Measurements from ENCODE around the gene STPG1.
"Not testable (repeated sequence)": the region's sequence is repeated elsewhere in the genome, so short reads cannot be mapped to it uniquely, and the experiment has no call there.

The STPG1 gene

GRCh38 chr1:24413350-24414163 is at the start of gene STPG1:
TSS of gene STPG1 (minus strand) at chr1:24413782. CDS start at chr1:24401388, 12,394 bp downstream.
- peak; percentile 43 for FAIRE-seq

DNA sequence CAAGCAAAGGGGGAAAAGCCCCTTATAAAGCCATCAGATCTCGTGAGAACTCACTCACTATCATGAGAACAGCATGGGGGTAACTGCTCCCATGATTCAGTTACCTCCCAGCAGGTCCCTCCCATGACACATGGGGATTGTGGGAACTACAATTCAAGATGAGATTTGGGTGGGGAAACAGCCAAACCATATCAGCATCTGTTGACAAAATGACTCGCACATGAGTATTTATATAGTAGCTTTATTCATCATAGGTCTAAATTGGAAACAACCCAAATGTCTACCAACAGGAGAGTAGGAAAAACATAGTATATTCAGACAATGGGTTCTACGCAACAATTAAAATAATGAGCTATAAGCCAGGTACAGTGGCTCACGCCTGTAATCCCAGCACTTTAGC is 48.5 kb upstream of the STPG1 start:
- FAIRE-seq = not testable (repeated sequence)

GRCh38 chr1:24459551-24460266 is 46.1 kb upstream of the STPG1 start:
- FAIRE-seq = no peak

- no peak for FAIRE-seq
These were observed 44.3 kb upstream of the STPG1 start for GRCh38 chr1:24457866-24458265.

GRCh38 chr1:24455272-24455671 is 41.7 kb upstream of the STPG1 start:
- FAIRE-seq = no peak

DNA sequence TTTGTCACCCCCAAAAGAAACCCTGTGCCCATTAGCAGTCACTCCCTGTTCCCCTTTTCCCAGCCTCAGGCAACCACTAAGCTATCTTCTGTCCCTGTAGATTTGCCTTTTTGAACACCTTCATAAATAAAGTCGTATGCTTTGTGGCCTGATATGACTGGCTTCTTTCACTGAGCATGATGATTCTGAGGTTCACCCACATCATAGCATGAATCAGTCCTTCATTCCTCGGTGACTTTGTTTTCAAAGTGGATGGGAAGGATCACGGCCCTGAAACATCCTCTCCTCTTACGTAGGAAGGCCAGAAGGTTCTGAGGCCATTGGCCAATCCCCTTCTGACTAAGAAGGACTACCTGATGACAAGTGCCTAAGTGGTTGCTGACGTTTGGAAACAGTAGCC is 41.1 kb upstream of the STPG1 start:
- FAIRE-seq = no peak

DNA sequence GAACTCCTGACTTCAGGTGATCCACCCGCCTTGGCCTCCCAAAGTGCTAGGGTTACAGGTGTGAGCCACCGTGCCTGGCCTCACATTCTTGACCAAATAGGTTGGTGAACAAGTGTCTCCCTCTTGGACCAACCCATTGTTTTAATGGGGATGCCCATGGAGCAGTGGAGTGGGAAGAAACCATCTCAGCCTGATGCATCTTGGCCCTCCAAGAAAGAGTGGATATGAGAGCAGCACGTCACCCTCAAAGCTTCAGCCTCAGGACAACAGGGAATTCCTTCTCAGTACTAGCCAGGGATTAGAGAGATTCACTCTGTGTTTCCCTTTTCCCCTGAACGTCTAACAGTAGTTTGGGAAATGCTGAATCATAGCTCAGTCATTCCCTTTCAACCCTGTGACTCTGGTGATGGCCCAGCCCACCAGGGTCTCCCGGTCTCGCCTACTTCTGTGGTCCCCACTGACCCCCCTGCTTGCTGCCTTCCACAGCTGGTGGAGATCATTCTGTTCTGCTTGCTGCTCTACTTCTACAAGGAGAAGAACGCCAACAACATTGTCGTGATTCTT is 39.4 kb upstream of the STPG1 start:
- FAIRE-seq = no peak

GRCh38 chr1:24451746-24452145 is 38.2 kb upstream of the STPG1 start:
- FAIRE-seq = no peak

- FAIRE-seq = no peak
These were observed 37.3 kb upstream of the STPG1 start for GRCh38 chr1:24450857-24451397.

DNA sequence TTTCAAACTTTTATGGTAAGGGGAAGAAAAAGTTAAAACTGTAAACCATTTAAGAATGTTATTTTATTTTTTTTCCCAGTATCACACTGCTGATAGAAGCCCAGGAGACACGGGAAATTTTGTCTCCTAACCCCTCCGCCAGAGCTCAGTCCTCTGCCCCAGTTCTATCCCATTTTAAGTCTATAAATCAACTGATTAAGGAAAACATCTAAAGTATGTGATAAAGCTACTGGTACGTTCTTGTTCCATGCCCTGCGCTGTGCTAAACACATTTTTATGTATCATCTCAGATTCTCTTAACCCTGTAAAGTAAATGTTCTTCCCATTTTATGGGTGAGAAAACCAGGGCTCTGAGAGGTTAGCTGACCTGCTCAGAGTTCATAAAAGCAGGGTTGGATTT is 36.7 kb upstream of the STPG1 start:
- FAIRE-seq = no peak

GRCh38 chr1:24446446-24446845 is 32.9 kb upstream of the STPG1 start:
- FAIRE-seq = not testable (repeated sequence)

DNA sequence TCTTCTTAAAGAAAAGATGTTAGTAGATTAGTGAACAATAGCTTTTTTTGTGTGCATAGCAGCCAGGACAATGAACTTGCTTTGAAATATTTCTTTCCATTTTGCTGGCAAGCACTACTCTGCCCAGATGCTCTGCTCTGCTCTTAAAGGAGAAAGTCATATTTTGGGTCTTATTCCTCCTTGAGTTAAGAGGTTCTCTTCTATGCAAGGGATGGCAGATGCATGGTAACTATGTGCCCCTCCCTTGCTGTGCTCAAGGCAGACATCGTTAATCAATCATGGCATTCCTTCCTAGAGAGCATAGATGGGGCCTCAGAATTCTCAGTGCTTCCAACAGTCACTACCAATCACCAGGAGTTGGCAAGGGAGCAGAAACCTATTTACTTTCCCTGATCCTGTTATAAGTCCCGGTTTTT is 29.7 kb upstream of the STPG1 start:
- FAIRE-seq = no peak

- FAIRE-seq = no peak
These were observed 29.2 kb upstream of the STPG1 start for GRCh38 chr1:24442764-24443163.

GRCh38 chr1:24441996-24442668 is 28.6 kb upstream of the STPG1 start:
- FAIRE-seq = no peak

GRCh38 chr1:24441480-24441879 is 27.9 kb upstream of the STPG1 start:
- no peak for FAIRE-seq

DNA sequence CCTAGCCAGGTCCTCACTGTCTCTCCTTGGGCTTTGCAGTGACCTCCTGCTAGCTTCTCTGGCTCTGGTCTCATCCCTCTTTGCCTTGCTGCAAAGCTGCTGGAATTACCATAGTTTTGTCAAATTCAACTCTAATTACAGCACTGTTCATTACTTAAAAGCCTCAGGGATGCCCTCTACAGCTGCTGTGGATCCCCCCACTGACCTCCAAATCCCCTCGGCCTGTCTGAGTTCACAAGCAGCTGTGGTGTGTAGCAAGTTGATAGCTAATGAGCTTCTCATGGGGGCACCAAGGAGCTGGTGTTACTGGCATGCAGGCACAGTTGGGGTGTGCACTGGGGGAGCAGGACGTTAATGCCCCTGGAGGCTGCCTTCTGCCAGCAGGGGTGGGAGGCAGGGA is 26.9 kb upstream of the STPG1 start:
- FAIRE-seq = no peak

DNA sequence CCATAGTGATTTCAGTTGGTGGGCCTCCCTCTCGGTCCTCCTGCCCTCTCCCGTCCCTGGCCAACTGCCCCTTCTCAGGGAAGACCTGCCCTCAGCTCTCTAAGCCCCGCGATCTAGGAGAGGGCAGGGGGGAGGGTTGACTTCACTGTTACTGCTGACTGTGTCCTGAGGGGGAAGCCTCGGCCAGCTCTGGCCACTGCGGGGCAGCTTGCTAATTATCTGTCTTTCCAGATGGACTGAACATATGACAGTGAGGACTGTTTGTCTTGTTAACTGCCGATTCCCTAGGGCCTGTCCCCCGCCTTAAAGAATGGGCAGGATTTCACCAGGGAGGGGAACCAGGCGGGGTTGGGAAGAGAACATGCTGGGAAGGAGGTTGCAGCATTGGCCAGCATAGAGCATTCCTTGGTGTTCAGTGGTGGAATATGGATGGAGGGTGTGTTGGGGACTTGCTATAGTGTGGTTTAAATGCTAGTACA is 24.9 kb upstream of the STPG1 start:
- FAIRE-seq = no peak

GRCh38 chr1:24437631-24438396 is 24.2 kb upstream of the STPG1 start:
- FAIRE-seq = no peak

DNA sequence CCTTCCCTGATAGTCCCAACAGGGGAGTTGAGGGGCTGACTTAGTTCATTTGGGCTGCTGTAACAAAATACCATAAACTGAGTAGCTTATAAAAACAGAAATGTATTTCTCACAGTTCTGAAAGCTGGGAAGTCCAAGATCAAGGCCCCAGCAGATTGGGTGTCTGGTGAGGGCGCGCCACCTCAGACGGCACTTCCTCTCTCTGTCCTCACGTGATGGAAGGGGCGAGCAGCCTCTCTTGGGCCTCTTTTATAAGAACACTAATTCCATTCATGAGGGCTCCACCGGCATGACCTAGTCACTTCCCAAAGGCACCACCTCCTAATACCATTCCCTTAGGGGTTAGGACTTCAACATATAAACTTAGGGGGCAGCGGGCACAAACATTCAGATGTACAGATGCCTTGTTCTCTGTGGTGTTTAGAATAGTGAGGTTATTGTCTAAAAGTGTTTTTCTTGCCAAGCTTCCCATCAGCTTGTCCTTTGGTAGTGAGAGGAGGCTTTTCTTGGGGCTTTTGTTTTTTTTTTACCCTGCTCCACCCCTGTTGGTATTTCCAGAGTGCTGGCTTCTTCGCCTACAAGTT is 22.3 kb upstream of the STPG1 start:
- no peak for FAIRE-seq

GRCh38 chr1:24427545-24427862 is 13.9 kb upstream of the STPG1 start:
- no peak for FAIRE-seq

GRCh38 chr1:24426744-24427544 is 13.4 kb upstream of the STPG1 start:
- no peak for FAIRE-seq
